Measurements from ENCODE around the gene PSPC1. TPM values are rescaled to one million over a fixed set of nuclear protein-coding genes. Genes with fewer than 3 reads are reported as not detected.

PSPC1 gene
- total and polyA plus RNA-seq, 3 experiments from 2014 or later = 33.0 to 112 (median 104) TPM

Other genes with a start within 250 kb of the PSPC1 start
- not detected for gene TPTE2, start 221.4 kb downstream of the PSPC1 start, total RNA-seq
- not detected for gene TPTE2, start 221.4 kb downstream of the PSPC1 start, polyA plus RNA-seq
- 10 to 100 TPM; 40.8 to 41.0 TPM for gene MPHOSPH8, start 149.3 kb downstream of the PSPC1 start, total RNA-seq
- gene MPHOSPH8, start 149.3 kb downstream of the PSPC1 start, polyA plus RNA-seq = 22.4 TPM
- gene ZMYM5, start 80.7 kb upstream of the PSPC1 start, total RNA-seq = 10 to 100 TPM; 11.9 to 12.2 TPM
- gene ZMYM5, start 80.7 kb upstream of the PSPC1 start, polyA plus RNA-seq = 26.8 TPM
- 10 to 100 TPM; 41.4 to 42.1 TPM for gene ZMYM2, start 175.8 kb upstream of the PSPC1 start, total RNA-seq
- gene ZMYM2, start 175.8 kb upstream of the PSPC1 start, polyA plus RNA-seq = 13.2 TPM

Data from CD8-positive, alpha-beta memory T cell (primary cell).